Measurements from ENCODE around the gene DPP10. TPM values are rescaled to one million over a fixed set of nuclear protein-coding genes. Genes with fewer than 3 reads are reported as not detected.
A peak's percentile ranks its signal among the peaks of the same experiment; 100 is the strongest.
"Not testable (repeated sequence)": the region's sequence is repeated elsewhere in the genome, so short reads cannot be mapped to it uniquely, and the experiment has no call there.

DPP10 gene
- polyA plus RNA-seq, 1 donor: 17.1 TPM

- no peak for DNase-seq
Observed at GRCh38 chr2:114714313-114714712, 271.9 kb downstream of the DPP10 start.

GRCh38 chr2:114717049-114717448, 274.6 kb downstream of the DPP10 start:
- DNase-seq: no peak

- no peak for DNase-seq
Observed at GRCh38 chr2:114724454-114724853, 282.0 kb downstream of the DPP10 start.

GRCh38 chr2:114727012-114727411, 284.6 kb downstream of the DPP10 start:
- no peak for DNase-seq

- no peak for DNase-seq
Observed at GRCh38 chr2:114728372-114728771, 285.9 kb downstream of the DPP10 start.

- DNase-seq: peak; percentile 7
Observed at GRCh38 chr2:114729026-114729425, 286.6 kb downstream of the DPP10 start.

- no peak for DNase-seq
Observed at GRCh38 chr2:114735126-114735525, 292.7 kb downstream of the DPP10 start.

- DNase-seq: no peak
Observed at GRCh38 chr2:114742245-114742644, 299.8 kb downstream of the DPP10 start.

GRCh38 chr2:114745700-114746099, 303.3 kb downstream of the DPP10 start:
- no peak for DNase-seq

GRCh38 chr2:114748175-114748574, 305.7 kb downstream of the DPP10 start:
- not testable (repeated sequence) for DNase-seq

GRCh38 chr2:114752425-114752824, 310.0 kb downstream of the DPP10 start:
- DNase-seq: no peak

GRCh38 chr2:114753145-114753544, 310.7 kb downstream of the DPP10 start:
- no peak for DNase-seq

GRCh38 chr2:114754907-114755563, 312.6 kb downstream of the DPP10 start:
- DNase-seq: no peak

GRCh38 chr2:114762376-114762775, 319.9 kb downstream of the DPP10 start:
- DNase-seq: no peak

GRCh38 chr2:114762986-114763385, 320.5 kb downstream of the DPP10 start:
- no peak for DNase-seq

- no peak for DNase-seq
Observed at GRCh38 chr2:114769110-114769509, 326.7 kb downstream of the DPP10 start.

- DNase-seq: no peak
Observed at GRCh38 chr2:114769991-114770390, 327.6 kb downstream of the DPP10 start.

GRCh38 chr2:114784046-114784445, 341.6 kb downstream of the DPP10 start:
- no peak for DNase-seq

- DNase-seq: no peak
Observed at GRCh38 chr2:114784890-114785583, 342.6 kb downstream of the DPP10 start.

- no peak for DNase-seq
Observed at GRCh38 chr2:114786901-114787300, 344.5 kb downstream of the DPP10 start.

- no peak for DNase-seq
Observed at GRCh38 chr2:114787486-114787885, 345.0 kb downstream of the DPP10 start.

- no peak for DNase-seq
Observed at GRCh38 chr2:114789989-114790388, 347.5 kb downstream of the DPP10 start.

- no peak for DNase-seq
Observed at GRCh38 chr2:114797540-114797939, 355.1 kb downstream of the DPP10 start.

- DNase-seq: no peak
Observed at GRCh38 chr2:114797942-114798341, 355.5 kb downstream of the DPP10 start.
